AG04450 (cell line): ENCODE results near the gene CC2D1B. TPM values are rescaled to one million over a fixed set of nuclear protein-coding genes. Genes with fewer than 3 reads are reported as not detected.

Experiments
- CTCF ChIA-PET: fragments of 300-600, 350-600 bp; formaldehyde crosslinking; extraction: SDS; loops from one replicate; lab custom pipeline; 2022; ENCODE audit warnings: antibody characterized with exemption, inconsistent platforms; lab: Charles Lee
- POLR2A ChIA-PET: fragments of 350-600 bp; formaldehyde crosslinking; extraction: SDS; loops from one replicate; lab custom pipeline; 2021; ENCODE audit warnings: antibody characterized with exemption, inconsistent platforms; lab: Yijun Ruan, JAX
- DNase-seq: peaks from one replicate; pipeline ENCODE4 v3.0.0-alpha.2; 2011; ENCODE audit warnings: low read depth, low spot score
- H3K27ac ChIP-seq: one replicate; pipeline ENCODE4 v1.5.1; 2012; ENCODE audit warnings: low read depth, low read length, control low read depth
- H3K27me3 ChIP-seq: one replicate; pipeline ENCODE4 v1.6.0; 2012; ENCODE audit warnings: low read length; ENCODE audit not compliant: control insufficient read depth, insufficient read depth
- H3K4me3 ChIP-seq: 2 replicates; pipeline ENCODE4 v1.5.1; 2011; ENCODE audit warnings: mild to moderate bottlenecking, low read depth, low read length, control low read depth
- H3K9me3 ChIP-seq: 2 replicates; pipeline ENCODE4 v1.5.1; 2012; ENCODE audit warnings: low read length; ENCODE audit not compliant: control insufficient read depth, insufficient read depth
- CTCF ChIP-seq: IDR thresholded peaks from 2 replicates; pipeline ENCODE4 v1.5.1; 2011; ENCODE audit warnings: low read depth, low read length, control low read depth, inconsistent platforms
- polyA plus RNA-seq: library from polyadenylated mRNA; depleted of rRNA; stranded (reverse); fragments of >200 nt; gene quantifications from 2 replicates; pipeline ENCODE4 v1.2.3, GENCODE V29; 2011

Gene CC2D1B
- polyA plus RNA-seq, 1 experiment = 9.7 TPM

GRCh38 chr1:52364235-52364839, 1.7 kb downstream of the CC2D1B start:
- H3K27ac ChIP-seq = peak overlapping the region; percentile 80
- POLR2A ChIA-PET = interaction anchor here (0.7 kb wide), 1 partner anchor 467 kb away, joined by 3 read pairs; no protein-coding TSS in a partner anchor
- H3K4me3 ChIP-seq = peak overlapping the region; percentile 90
- CTCF ChIA-PET = interaction anchor here (0.6 to 0.7 kb wide), 2 partner anchors 68 to 292 kb away, joined by 4 to 12 read pairs; no protein-coding TSS in a partner anchor
- H3K9me3 ChIP-seq = no peaks in the 10 kb centered on the region; the same call in 1 of the 2 replicates
- DNase-seq = no peak
- no peaks in the 10 kb centered on the region for H3K27me3 ChIP-seq
- no peak for TF ChIP-seq CTCF

- POLR2A ChIA-PET = no interaction called here
- no peak for TF ChIP-seq CTCF
Observed at GRCh38 chr1:52360595-52360968, 5.4 kb downstream of the CC2D1B start.

GRCh38 chr1:52359676-52360594, 6.1 kb downstream of the CC2D1B start:
- CTCF ChIA-PET = no interaction called here

More at GRCh38 chr1:52360595-52360968, 5.4 kb downstream of the CC2D1B start:
- Histone ChIP-seq H3K27ac (no peak overlapping the region), H3K27me3 (no peaks in the 10 kb centered on the region), H3K4me3 (no peak overlapping the region), H3K9me3 (no peaks in the 10 kb centered on the region)
- CTCF ChIA-PET = no interaction called here
- DNase-seq = no peak

GRCh38 chr1:52358851-52359497, 7.0 kb downstream of the CC2D1B start:
- ChIA-PET POLR2A (no interaction called here), CTCF (no interaction called here)
- no peak overlapping the region for H3K27ac ChIP-seq
- H3K4me3 ChIP-seq = no peak overlapping the region
- H3K9me3 ChIP-seq = no peaks in the 10 kb centered on the region
- no peak for TF ChIP-seq CTCF
- no peaks in the 10 kb centered on the region for H3K27me3 ChIP-seq
- no peak for DNase-seq

More at GRCh38 chr1:52359676-52360594, 6.1 kb downstream of the CC2D1B start:
- no peaks in the 10 kb centered on the region for H3K9me3 ChIP-seq
- TF ChIP-seq CTCF = no peak
- POLR2A ChIA-PET = no interaction called here
- no peak overlapping the region for H3K27ac ChIP-seq
- no peak for DNase-seq
- no peaks in the 10 kb centered on the region for H3K27me3 ChIP-seq
- no peak overlapping the region for H3K4me3 ChIP-seq
